Subcutaneous adipose tissue (tissue), 4 donors: Measurements from ENCODE around the gene IL12RB2. TPM values are rescaled to one million over a fixed set of nuclear protein-coding genes. Genes with fewer than 3 reads are reported as not detected.

Experiments
- CTCF ChIP-seq: fragments of 450-650 bp; IDR thresholded peaks from one replicate; pipeline ENCODE4 v1.5.1; 2016; ENCODE audit warnings: low read depth, mild to moderate bottlenecking, control low read depth, antibody characterized with exemption, moderate library complexity
- total RNA-seq, 4 donors: library from RNA; depleted of rRNA; stranded (reverse); fragments of >200 nt; gene quantifications; one replicate each; pipeline ENCODE4 v1.1.0, GENCODE V29; 2016

IL12RB2 gene
- total RNA-seq, 4 donors from 2014 or later, result 2.2 to 3.6 (median 3.1) TPM

GRCh38 chr1:67348586-67349252 lies 41.0 kb downstream of the IL12RB2 start:
- TF ChIP-seq CTCF, result no peak

- no peak for TF ChIP-seq CTCF
These were observed 43.1 kb downstream of the IL12RB2 start for GRCh38 chr1:67350783-67351182.

GRCh38 chr1:67352211-67352610 lies 44.5 kb downstream of the IL12RB2 start:
- TF ChIP-seq CTCF, result no peak

- TF ChIP-seq CTCF, result no peak
These were observed 48.2 kb downstream of the IL12RB2 start for GRCh38 chr1:67355745-67356424.

GRCh38 chr1:67359592-67359991 lies 51.9 kb downstream of the IL12RB2 start:
- TF ChIP-seq CTCF, result no peak

GRCh38 chr1:67361641-67362040 lies 54.0 kb downstream of the IL12RB2 start:
- TF ChIP-seq CTCF, result no peak

- TF ChIP-seq CTCF, result no peak
These were observed 59.8 kb downstream of the IL12RB2 start for GRCh38 chr1:67367370-67368045.
